Loucy (cell line): Measurements from ENCODE around the gene RAB7A.

Source experiments
- H2AFZ ChIP-seq: fragments of 200-600 bp; sonication (generic); 2 replicates; pipeline ENCODE4 v1.6.0; 2016; ENCODE audit warnings: antibody characterized with exemption, mild to moderate bottlenecking, low read length, moderate library complexity
- H3F3A ChIP-seq: fragments of 200-600 bp; 2 replicates; pipeline ENCODE4 v1.6.0; 2016; ENCODE audit warnings: antibody characterized with exemption, low read depth, mild to moderate bottlenecking
- H3K27me3 ChIP-seq: fragments of 200-600 bp; sonication (generic); 2 replicates; pipeline ENCODE4 v1.6.1; 2014; ENCODE audit warnings: low read length, mild to moderate bottlenecking; ENCODE audit not compliant: insufficient read depth, poor library complexity, severe bottlenecking
- H3K36me3 ChIP-seq: fragments of 200-600 bp; sonication (generic); 2 replicates; pipeline ENCODE4 v1.6.1; 2016; ENCODE audit warnings: low read length; ENCODE audit not compliant: insufficient read depth
- H3K4me1 ChIP-seq: fragments of 200-600 bp; sonication (generic); 2 replicates; pipeline ENCODE4 v1.5.1; 2014; ENCODE audit warnings: low read length, mild to moderate bottlenecking; ENCODE audit not compliant: insufficient read depth, poor library complexity, severe bottlenecking
- H3K4me2 ChIP-seq: fragments of 200-600 bp; sonication (generic); 2 replicates; pipeline ENCODE4 v1.6.0; 2014; ENCODE audit warnings: antibody characterized with exemption, low read length, low read depth, mild to moderate bottlenecking; ENCODE audit not compliant: poor library complexity, severe bottlenecking
- H3K4me3 ChIP-seq: fragments of 200-600 bp; sonication (generic); 2 replicates; pipeline ENCODE4 v1.5.1; 2014; ENCODE audit warnings: low read length, mild to moderate bottlenecking, mixed read lengths; ENCODE audit not compliant: poor library complexity, severe bottlenecking
- H3K79me2 ChIP-seq: fragments of 200-600 bp; sonication (generic); 2 replicates; pipeline ENCODE4 v1.6.1; 2014; ENCODE audit warnings: low read length; ENCODE audit not compliant: insufficient read depth
- H3K9ac ChIP-seq: fragments of 200-600 bp; sonication (generic); 2 replicates; pipeline ENCODE4 v1.6.0; 2014; ENCODE audit warnings: mild to moderate bottlenecking, low read depth, low read length, moderate library complexity; ENCODE audit not compliant: poor library complexity, severe bottlenecking
- H3K9me2 ChIP-seq: fragments of 200-600 bp; sonication (generic); replicated peaks from 2 replicates; pipeline ENCODE4 v1.6.1; 2016; ENCODE audit warnings: low read depth, low read length, mixed read lengths
- H3K9me3 ChIP-seq: fragments of 200-600 bp; sonication (generic); 2 replicates; pipeline ENCODE4 v1.6.1; 2014; ENCODE audit warnings: mild to moderate bottlenecking, antibody characterized with exemption, low read length, low read depth; ENCODE audit not compliant: insufficient read depth
- H4K20me1 ChIP-seq: fragments of 200-600 bp; sonication (generic); 2 replicates; pipeline ENCODE4 v1.6.0; 2014; ENCODE audit warnings: antibody characterized with exemption, low read length, mild to moderate bottlenecking; ENCODE audit not compliant: insufficient read depth, poor library complexity, severe bottlenecking
- CTCF ChIP-seq: fragments of 200-600 bp; sonication (generic); conservative IDR thresholded peaks from 2 replicates; pipeline ENCODE4 v1.5.1; 2014; ENCODE audit warnings: mild to moderate bottlenecking, antibody characterized with exemption, low read length
- EZH2phosphoT487 ChIP-seq: fragments of 200-600 bp; IDR thresholded peaks from 2 replicates; pipeline ENCODE4 v1.6.1; 2018; ENCODE audit warnings: antibody characterized with exemption, mild to moderate bottlenecking, moderate library complexity, borderline replicate concordance

RAB7A gene

DNA sequence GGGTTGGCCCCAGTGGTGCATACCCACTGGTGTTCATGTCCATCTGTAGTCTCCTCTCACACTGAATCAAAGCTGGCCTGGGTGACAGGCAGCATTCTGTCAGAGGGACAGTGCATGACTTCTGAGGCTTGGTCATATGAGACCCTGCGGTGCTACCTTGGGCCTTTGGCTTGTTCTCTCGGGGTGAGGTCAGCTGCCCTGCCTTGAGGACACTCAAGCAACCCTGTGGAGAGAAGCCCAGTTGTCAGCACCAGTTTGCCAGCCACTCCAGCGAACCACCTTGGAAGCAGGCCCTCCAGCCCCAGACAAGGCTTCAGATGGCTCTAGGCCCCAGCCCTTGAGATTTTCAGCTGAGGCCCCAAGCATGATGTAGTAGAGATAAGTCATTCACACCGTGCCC is 16.9 kb upstream of the RAB7A start:
- peaks cover 4% of the 10 kb centered on the region for H3K4me1 ChIP-seq
- no peaks in the 10 kb centered on the region for H3F3A ChIP-seq
- H4K20me1 ChIP-seq = no peaks in the 10 kb centered on the region
- TF ChIP-seq EZH2phosphoT487 = no peak
- TF ChIP-seq CTCF = no peak
- H3K4me2 ChIP-seq = no peak overlapping the region
- no peaks in the 10 kb centered on the region for H3K9me3 ChIP-seq
- H3K4me3 ChIP-seq = no peak overlapping the region
- no peak overlapping the region for H2AFZ ChIP-seq
- no peak overlapping the region for H3K9ac ChIP-seq
- no peaks in the 10 kb centered on the region for H3K36me3 ChIP-seq
- H3K27me3 ChIP-seq = no peaks in the 10 kb centered on the region
- H3K79me2 ChIP-seq = no peaks in the 10 kb centered on the region
- H3K9me2 ChIP-seq = no peaks in the 10 kb centered on the region

GRCh38 chr3:128709506-128710210 is 16.3 kb upstream of the RAB7A start:
- Histone ChIP-seq H3F3A (no peaks in the 10 kb centered on the region), H3K9me2 (no peaks in the 10 kb centered on the region), H3K4me3 (no peak overlapping the region), H3K9me3 (no peaks in the 10 kb centered on the region), H2AFZ (no peak overlapping the region), H3K4me2 (no peak overlapping the region), H3K4me1 (peaks cover 7% of the 10 kb centered on the region), H4K20me1 (no peaks in the 10 kb centered on the region), H3K79me2 (no peaks in the 10 kb centered on the region), H3K9ac (no peak overlapping the region), H3K36me3 (no peaks in the 10 kb centered on the region), H3K27me3 (no peaks in the 10 kb centered on the region)
- no peak for TF ChIP-seq CTCF
- no peak for TF ChIP-seq EZH2phosphoT487

DNA sequence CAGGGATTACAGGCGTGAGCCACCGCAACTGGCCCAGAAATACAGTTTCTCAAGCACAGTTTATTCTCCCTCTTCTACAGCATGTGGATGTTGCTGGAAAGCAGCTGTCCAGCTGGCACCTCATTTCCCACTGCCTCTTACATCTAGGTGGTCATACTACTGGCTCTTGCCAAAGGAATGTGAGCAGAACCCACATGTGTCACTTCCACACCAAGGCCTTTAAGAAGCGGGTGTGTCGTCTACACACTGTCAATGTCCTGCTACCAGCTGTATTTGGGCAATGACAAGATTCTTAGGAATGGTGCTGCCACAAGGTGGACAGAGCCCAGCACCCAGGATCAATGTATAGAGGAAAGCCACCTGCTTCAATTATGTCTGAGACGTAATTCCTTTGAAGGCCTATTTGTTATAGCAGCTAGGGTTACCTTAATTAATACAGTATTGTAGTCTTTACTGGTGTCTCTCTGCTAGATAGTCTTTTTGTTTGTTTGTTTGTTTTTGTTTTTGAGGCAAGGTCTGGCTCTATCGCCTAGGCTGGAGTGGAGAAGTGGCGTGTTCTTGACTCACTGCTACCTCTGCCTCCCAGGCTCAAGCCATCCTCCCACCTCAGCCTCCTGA is 15.1 kb upstream of the RAB7A start:
- Histone ChIP-seq H3K4me1 (peaks cover 16% of the 10 kb centered on the region), H3K27me3 (no peaks in the 10 kb centered on the region), H3F3A (no peaks in the 10 kb centered on the region), H3K9me2 (no peaks in the 10 kb centered on the region), H3K79me2 (no peaks in the 10 kb centered on the region), H2AFZ (no peak overlapping the region), H3K4me3 (no peak overlapping the region), H4K20me1 (no peaks in the 10 kb centered on the region), H3K9me3 (no peaks in the 10 kb centered on the region), H3K9ac (no peak overlapping the region), H3K36me3 (no peaks in the 10 kb centered on the region), H3K4me2 (no peak overlapping the region)
- TF ChIP-seq EZH2phosphoT487 (no peak), CTCF (no peak)
